Smooth muscle cell (in vitro differentiated cells): Measurements from ENCODE around the gene LUZP2. TPM values are rescaled to one million over a fixed set of nuclear protein-coding genes. Genes with fewer than 3 reads are reported as not detected.

ENCODE experiments used
- DNase-seq: peaks from one replicate; lab custom pipeline; 2025; ENCODE audit not compliant: unreplicated experiment; lab: John Stamatoyannopoulos, UW
- H2AFZ ChIP-seq: fragments of 200-600 bp; sonication (generic); 2 replicates; pipeline ENCODE4 v1.6.0; 2016; ENCODE audit warnings: antibody characterized with exemption, low read depth, mild to moderate bottlenecking
- H3F3A ChIP-seq: fragments of 200-600 bp; sonication (generic); 2 replicates; pipeline ENCODE4 v1.6.0; 2017; ENCODE audit warnings: antibody characterized with exemption, low read depth
- H3K27ac ChIP-seq: fragments of 200-600 bp; sonication (generic); 2 replicates; pipeline ENCODE4 v1.5.1; 2016; ENCODE audit warnings: low read depth, mild to moderate bottlenecking
- H3K27me3 ChIP-seq: fragments of 200-600 bp; sonication (generic); 2 replicates; pipeline ENCODE4 v1.6.1; 2016; ENCODE audit warnings: low read depth, mild to moderate bottlenecking
- H3K36me3 ChIP-seq: fragments of 200-600 bp; sonication (generic); 2 replicates; pipeline ENCODE4 v1.5.1; 2016; ENCODE audit warnings: low read depth
- H3K4me1 ChIP-seq: fragments of 200-600 bp; sonication (generic); 2 replicates; pipeline ENCODE4 v1.5.1; 2016; ENCODE audit warnings: low read depth
- H3K4me2 ChIP-seq: fragments of 200-600 bp; sonication (generic); 2 replicates; pipeline ENCODE4 v1.6.0; 2016; ENCODE audit warnings: mild to moderate bottlenecking
- H3K4me3 ChIP-seq: fragments of 200-600 bp; sonication (generic); 2 replicates; pipeline ENCODE4 v1.5.1; 2016; ENCODE audit warnings: mild to moderate bottlenecking
- H3K79me2 ChIP-seq: fragments of 200-600 bp; sonication (generic); 2 replicates; pipeline ENCODE4 v1.6.0; 2016; ENCODE audit warnings: low read depth, mild to moderate bottlenecking
- H3K9ac ChIP-seq: fragments of 200-600 bp; sonication (generic); 2 replicates; pipeline ENCODE4 v1.6.0; 2016; ENCODE audit warnings: low read depth
- H3K9me3 ChIP-seq: fragments of 200-600 bp; sonication (generic); replicated peaks from 2 replicates; pipeline ENCODE4 v1.5.1; 2016; ENCODE audit warnings: low read depth
- H4K20me1 ChIP-seq: fragments of 200-600 bp; sonication (generic); 2 replicates; pipeline ENCODE4 v1.6.0; 2016; ENCODE audit warnings: low read depth
- CTCF ChIP-seq: fragments of 200-600 bp; sonication (generic); IDR thresholded peaks from 2 replicates; pipeline ENCODE4 v1.5.1; 2017; ENCODE audit warnings: borderline replicate concordance, mild to moderate bottlenecking, antibody characterized with exemption; ENCODE audit not compliant: insufficient read depth, poor library complexity, severe bottlenecking
- WGBS: methylation state at CpG from one replicate; pipeline ENCODE4 v1.1.7; 2016; ENCODE audit warnings: low lambda C conversion rate; 5-methylcytosine and 5-hydroxymethylcytosine counted together
- polyA plus RNA-seq: library from polyadenylated mRNA; unstranded; fragments of >200 nt; fragmentation: Nextera tagmentation; extraction: Ambion mirVana; gene quantifications from 2 replicates; pipeline ENCODE4 v1.2.1, GENCODE V29; 2016
- total RNA-seq: library from RNA; depleted of rRNA; stranded (reverse); fragments of >200 nt; gene quantifications from 2 replicates; pipeline ENCODE4 v1.2.3, GENCODE V29; 2014

Gene LUZP2
- total and polyA plus RNA-seq, 2 experiments from 2014 or later, result 1.1 to 1.3 TPM

GRCh38 chr11:24859801-24860300 lies 363.0 kb downstream of the LUZP2 start:
- Histone ChIP-seq H3K36me3 (no peaks in the 10 kb centered on the region), H3K9me3 (no peaks in the 10 kb centered on the region), H3K4me1 (no peaks in the 10 kb centered on the region), H3K4me3 (no peak overlapping the region), H2AFZ (no peak overlapping the region), H3K4me2 (no peak overlapping the region), H3F3A (no peaks in the 10 kb centered on the region), H3K27me3 (no peaks in the 10 kb centered on the region), H3K27ac (no peak overlapping the region), H3K79me2 (no peaks in the 10 kb centered on the region), H3K9ac (no peak overlapping the region), H4K20me1 (no peaks in the 10 kb centered on the region)
- TF ChIP-seq CTCF, result no peak
- 86% methylated on average over 9 of the region's 9 CpGs for WGBS
- DNase-seq, result no peak

GRCh38 chr11:24861440-24861839 lies 364.6 kb downstream of the LUZP2 start:
- Histone ChIP-seq H3F3A (no peaks in the 10 kb centered on the region), H3K4me2 (no peak overlapping the region), H4K20me1 (no peaks in the 10 kb centered on the region), H3K9me3 (no peaks in the 10 kb centered on the region), H3K9ac (no peak overlapping the region), H3K79me2 (no peaks in the 10 kb centered on the region), H3K4me3 (no peak overlapping the region), H3K4me1 (no peaks in the 10 kb centered on the region), H3K27me3 (no peaks in the 10 kb centered on the region), H3K27ac (no peak overlapping the region), H3K36me3 (no peaks in the 10 kb centered on the region), H2AFZ (no peak overlapping the region)
- TF ChIP-seq CTCF, result no peak
- no peak for DNase-seq
- 90% methylated on average over 6 of the region's 6 CpGs for WGBS

- Histone ChIP-seq H2AFZ (no peak overlapping the region), H3K9me3 (no peaks in the 10 kb centered on the region), H3K4me1 (no peaks in the 10 kb centered on the region), H3K36me3 (no peaks in the 10 kb centered on the region), H3K9ac (no peak overlapping the region), H4K20me1 (no peaks in the 10 kb centered on the region), H3K4me3 (no peak overlapping the region), H3F3A (no peaks in the 10 kb centered on the region), H3K4me2 (no peak overlapping the region), H3K27me3 (no peaks in the 10 kb centered on the region), H3K79me2 (no peaks in the 10 kb centered on the region), H3K27ac (no peak overlapping the region)
- DNase-seq, result no peak
- TF ChIP-seq CTCF, result no peak
- 22% methylated on average over 4 of the region's 4 CpGs for WGBS
These were observed 369.9 kb downstream of the LUZP2 start for GRCh38 chr11:24866743-24867142.

GRCh38 chr11:24870048-24870447 lies 373.2 kb downstream of the LUZP2 start:
- Histone ChIP-seq H3K27me3 (no peaks in the 10 kb centered on the region), H3K4me2 (no peak overlapping the region), H3K9ac (no peak overlapping the region), H3K4me3 (no peak overlapping the region), H3K36me3 (no peaks in the 10 kb centered on the region), H3K9me3 (no peaks in the 10 kb centered on the region), H3F3A (no peaks in the 10 kb centered on the region), H3K79me2 (no peaks in the 10 kb centered on the region), H4K20me1 (no peaks in the 10 kb centered on the region), H2AFZ (no peak overlapping the region), H3K27ac (no peak overlapping the region), H3K4me1 (no peaks in the 10 kb centered on the region)
- no peak for DNase-seq
- 38% methylated on average over 1 of the region's 1 CpG for WGBS
- TF ChIP-seq CTCF, result no peak
